Neuronal stem cell (in vitro differentiated cells): ENCODE data around the gene FAM98B.

Experiments used
- DNase-seq: peaks from one replicate; pipeline ENCODE4 v3.0.0-alpha.2; 2013; ENCODE audit warnings: low spot score
- H2AFZ ChIP-seq: one replicate; pipeline ENCODE4 v1.6.1; 2013; ENCODE audit warnings: mild to moderate bottlenecking, low read length, inconsistent platforms
- H2AK5ac ChIP-seq: 2 replicates; pipeline ENCODE4 v1.6.1; 2013; ENCODE audit warnings: low read depth, mild to moderate bottlenecking, inconsistent platforms, low read length, moderate library complexity, mixed read lengths
- H2BK120ac ChIP-seq: 2 replicates; pipeline ENCODE4 v1.6.1; 2013; ENCODE audit warnings: low read depth, mild to moderate bottlenecking, inconsistent platforms, low read length, moderate library complexity, mixed read lengths
- H2BK12ac ChIP-seq: one replicate; pipeline ENCODE4 v1.6.1; 2013; ENCODE audit warnings: low read length, inconsistent platforms
- H2BK15ac ChIP-seq: 2 replicates; pipeline ENCODE4 v1.6.1; 2013; ENCODE audit warnings: mild to moderate bottlenecking, low read length, inconsistent platforms, mixed read lengths
- H2BK5ac ChIP-seq: one replicate; pipeline ENCODE4 v1.6.1; 2013; ENCODE audit warnings: inconsistent platforms, mild to moderate bottlenecking, low read length, moderate library complexity
- H3K14ac ChIP-seq: one replicate; pipeline ENCODE4 v1.6.1; 2013; ENCODE audit warnings: low read length, inconsistent platforms
- H3K18ac ChIP-seq: 2 replicates; pipeline ENCODE4 v1.6.1; 2013; ENCODE audit warnings: low read length, inconsistent platforms
- H3K23ac ChIP-seq: 2 replicates; pipeline ENCODE4 v1.6.1; 2013; ENCODE audit warnings: low read depth, mild to moderate bottlenecking, mixed read lengths, low read length, inconsistent platforms; ENCODE audit not compliant: poor library complexity
- H3K27ac ChIP-seq: replicated peaks from 3 replicates; pipeline ENCODE4 v1.5.1; 2013; ENCODE audit warnings: low read length, inconsistent platforms
- H3K27me3 ChIP-seq, 3 experiments: 2 replicates each; pipeline ENCODE4 v1.6.1; 2013; ENCODE audit warnings: low read length in 3 of 3, mild to moderate bottlenecking in 2 of 3, inconsistent platforms in 1 of 3, low read depth in 1 of 3, mixed read lengths in 1 of 3, moderate library complexity in 1 of 3; ENCODE audit not compliant: control insufficient read depth in 3 of 3, insufficient read depth in 3 of 3
- H3K36me3 ChIP-seq, 2 donors: replicated peaks in 1 of 2; 2 replicates each; pipeline ENCODE4 v1.6.1; 2013; ENCODE audit warnings: low read length in 2 of 2; ENCODE audit not compliant: control insufficient read depth in 2 of 2, insufficient read depth in 2 of 2
- H3K4ac ChIP-seq: 2 replicates; pipeline ENCODE4 v1.6.1; 2013; ENCODE audit warnings: inconsistent platforms, mild to moderate bottlenecking, low read length, moderate library complexity
- H3K4me1 ChIP-seq, 2 donors: 1 replicate in 1 of 2; 2 replicates in 1 of 2; pipeline ENCODE4 v1.6.1; 2013; ENCODE audit warnings: low read length in 2 of 2, low read depth in 1 of 2; ENCODE audit not compliant: control insufficient read depth in 2 of 2, insufficient read depth in 1 of 2
- H3K4me2 ChIP-seq: one replicate; pipeline ENCODE4 v1.6.1; 2013; ENCODE audit warnings: mild to moderate bottlenecking, low read length, inconsistent platforms; ENCODE audit not compliant: insufficient read depth, poor library complexity, severe bottlenecking
- H3K4me3 ChIP-seq, 2 donors: 2 replicates each; pipeline ENCODE4 v1.5.1; 2013; ENCODE audit warnings: low read length in 2 of 2, mild to moderate bottlenecking in 2 of 2, inconsistent platforms in 1 of 2, moderate library complexity in 1 of 2
- H3K79me1 ChIP-seq: one replicate; pipeline ENCODE4 v1.6.1; 2013; ENCODE audit warnings: low read depth, mild to moderate bottlenecking, inconsistent platforms, low read length, moderate library complexity
- H3K9ac ChIP-seq: one replicate; pipeline ENCODE4 v1.6.1; 2013; ENCODE audit warnings: mild to moderate bottlenecking, low read depth, low read length, inconsistent platforms; ENCODE audit not compliant: poor library complexity
- H3K9me3 ChIP-seq, 2 donors: replicated peaks in 1 of 2; 2 replicates each; pipeline versions ENCODE3 to v1.6.1; 2013; ENCODE audit warnings: low read length in 2 of 2, mild to moderate bottlenecking in 2 of 2, inconsistent platforms in 1 of 2, low read depth in 1 of 2, mixed read lengths in 1 of 2, moderate library complexity in 1 of 2; ENCODE audit not compliant: control insufficient read depth in 2 of 2, insufficient read depth in 1 of 2
- H4K8ac ChIP-seq: one replicate; pipeline ENCODE4 v1.6.1; 2013; ENCODE audit warnings: low read depth, mild to moderate bottlenecking, inconsistent platforms, low read length, moderate library complexity
- H4K91ac ChIP-seq: one replicate; pipeline ENCODE4 v1.6.1; 2013; ENCODE audit warnings: low read length, low read depth, mild to moderate bottlenecking, inconsistent platforms; ENCODE audit not compliant: poor library complexity
- WGBS, 2 donors: extraction: QIAGEN DNeasy Blood & Tissue Kit; methylation state at CpG; one replicate each; pipeline ENCODE4 v1.1.7; 2013; ENCODE audit warnings: missing lambda C conversion rate in 2 of 2, mixed read lengths in 1 of 2; ENCODE audit not compliant: insufficient read length in 2 of 2, insufficient replicate concordance in 1 of 2; ENCODE audit errors: extremely low coverage in 2 of 2; 5-methylcytosine and 5-hydroxymethylcytosine counted together

FAM98B gene

GRCh38 chr15:38454696-38455090 lies 766 bp downstream of the FAM98B start:
- H2BK15ac ChIP-seq: no peak overlapping the region
- H3K4ac ChIP-seq: no peak overlapping the region
- peaks cover 0 to 3% of the 10 kb centered on the region in 2 donors for H3K4me1 ChIP-seq
- H3K14ac ChIP-seq: no peak overlapping the region
- WGBS, 2 donors: no CpG with 5 or more reads among the region's 12 CpGs
- peak overlapping the region; percentile 79 to 93 for H3K4me3 ChIP-seq
- H3K9me3 ChIP-seq: peaks cover 0 to 1% of the 10 kb centered on the region in 2 donors
- peak overlapping the region; percentile 84 for H3K9ac ChIP-seq
- H2BK12ac ChIP-seq: no peak overlapping the region
- peaks cover 4% of the 10 kb centered on the region for H3K79me1 ChIP-seq
- H2AFZ ChIP-seq: peak overlapping the region; percentile 96
- H3K18ac ChIP-seq: peak overlapping the region; percentile 99
- peak overlapping the region; percentile 99 for H3K27ac ChIP-seq
- no peak overlapping the region for H2AK5ac ChIP-seq
- peak overlapping the region; percentile 26 for H2BK5ac ChIP-seq
- H2BK120ac ChIP-seq: no peak overlapping the region
- H3K27me3 ChIP-seq: peaks cover 0 to 4% (median 0%) of the 10 kb centered on the region in 3 experiments
- H3K23ac ChIP-seq: no peak overlapping the region
- H4K91ac ChIP-seq: no peak overlapping the region
- H4K8ac ChIP-seq: no peak overlapping the region
- peak overlapping the region; percentile 71 for H3K4me2 ChIP-seq
- peaks cover 2 to 8% of the 10 kb centered on the region in 2 donors for H3K36me3 ChIP-seq
- no peak for DNase-seq

DNA sequence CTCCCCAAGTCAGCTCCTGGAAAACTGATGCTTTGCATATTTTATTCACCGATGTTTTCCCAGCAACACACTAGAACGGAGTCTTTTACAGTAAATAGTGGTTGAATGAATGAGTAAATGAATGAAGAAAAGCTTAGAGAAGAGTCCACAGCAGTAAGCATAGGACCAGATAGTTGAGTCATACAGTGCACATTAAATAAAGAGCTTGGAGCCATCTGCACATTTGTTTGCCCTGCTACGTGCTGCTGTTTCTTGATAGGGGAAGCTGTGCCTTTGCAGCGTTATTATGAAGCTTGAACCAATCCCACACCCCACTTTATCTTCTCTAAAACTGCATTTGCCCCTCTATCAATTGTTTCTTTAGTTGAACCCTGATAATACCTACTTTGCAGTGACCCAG lies 1.2 kb downstream of the FAM98B start:
- Histone ChIP-seq H3K9ac (no peak overlapping the region), H3K27ac (no peak overlapping the region), H3K9me3 (peaks cover 0 to 1% of the 10 kb centered on the region in 2 donors), H2BK120ac (no peak overlapping the region), H3K18ac (no peak overlapping the region), H3K27me3 (peaks cover 0 to under 1% (median 0%) of the 10 kb centered on the region in 3 experiments), H3K4ac (no peak overlapping the region), H2AK5ac (no peak overlapping the region), H3K23ac (no peak overlapping the region), H3K79me1 (peaks cover 4% of the 10 kb centered on the region), H2AFZ (peak overlapping the region; percentile 96), H4K8ac (no peak overlapping the region), H2BK5ac (no peak overlapping the region), H2BK15ac (no peak overlapping the region), H3K4me2 (peak overlapping the region; percentile 71), H3K4me1 (peaks cover 0 to 3% of the 10 kb centered on the region in 2 donors), H2BK12ac (no peak overlapping the region), H3K4me3 (peak overlapping the region; percentile 79 to 93), H3K14ac (no peak overlapping the region), H4K91ac (no peak overlapping the region), H3K36me3 (peaks cover 2 to 8% of the 10 kb centered on the region in 2 donors)
- no peak for DNase-seq
- WGBS, 2 donors: no CpG with 5 or more reads among the region's 4 CpGs

- H3K36me3 ChIP-seq: peaks cover 2 to 8% of the 10 kb centered on the region in 2 donors
- no peak for DNase-seq
Observed at GRCh38 chr15:38458646-38459045, 4.7 kb downstream of the FAM98B start.

DNA sequence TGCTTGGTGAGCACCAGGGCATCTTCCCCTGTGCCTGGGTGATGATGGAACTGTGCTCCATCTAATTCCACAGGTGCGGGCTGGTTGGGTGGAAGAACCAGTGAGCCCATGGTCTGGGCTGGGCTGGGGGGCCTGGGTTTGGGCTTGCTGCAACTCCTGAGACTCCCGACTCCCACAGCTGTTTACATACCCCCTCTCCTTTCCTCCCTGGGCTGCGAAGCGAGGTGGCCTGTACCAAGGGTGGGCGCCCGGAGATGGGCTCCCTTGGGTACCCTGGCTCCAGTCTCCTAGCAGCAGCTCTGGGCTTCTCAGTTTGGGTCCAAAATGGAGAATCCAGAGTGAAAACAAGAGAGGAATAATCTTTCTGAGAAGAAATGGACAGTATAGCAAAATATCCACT lies 5.6 kb downstream of the FAM98B start:
- Histone ChIP-seq H3K18ac (no peak overlapping the region), H3K79me1 (peaks cover 4% of the 10 kb centered on the region), H3K9me3 (no peaks in the 10 kb centered on the region), H3K36me3 (peaks cover 2 to 8% of the 10 kb centered on the region in 2 donors), H3K27me3 (no peaks in the 10 kb centered on the region), H3K23ac (no peak overlapping the region), H2BK5ac (no peak overlapping the region), H3K4ac (no peak overlapping the region), H2AK5ac (no peak overlapping the region), H2AFZ (no peak overlapping the region), H3K4me1 (peaks cover 0 to 3% of the 10 kb centered on the region in 2 donors), H3K4me3 (no peak overlapping the region), H3K14ac (no peak overlapping the region), H3K9ac (no peak overlapping the region), H3K27ac (no peak overlapping the region), H2BK12ac (no peak overlapping the region), H2BK120ac (no peak overlapping the region), H2BK15ac (no peak overlapping the region), H3K4me2 (no peak overlapping the region), H4K91ac (no peak overlapping the region), H4K8ac (no peak overlapping the region)
- DNase-seq: no peak
- WGBS, 2 donors: no CpG with 5 or more reads among the region's 6 CpGs

More at GRCh38 chr15:38458646-38459045, 4.7 kb downstream of the FAM98B start:
- H4K8ac ChIP-seq: no peak overlapping the region
- no peak overlapping the region for H2AK5ac ChIP-seq
- H2BK120ac ChIP-seq: no peak overlapping the region
- no peak overlapping the region for H3K9ac ChIP-seq
- H3K4me1 ChIP-seq: peaks cover 0 to 3% of the 10 kb centered on the region in 2 donors
- H2AFZ ChIP-seq: no peak overlapping the region
- no peak overlapping the region for H2BK5ac ChIP-seq
- no peak overlapping the region for H3K4me3 ChIP-seq
- H3K18ac ChIP-seq: no peak overlapping the region
- H3K4me2 ChIP-seq: no peak overlapping the region
- peaks cover 4% of the 10 kb centered on the region for H3K79me1 ChIP-seq
- no peak overlapping the region for H3K4ac ChIP-seq
- H3K14ac ChIP-seq: no peak overlapping the region
- no peak overlapping the region for H2BK15ac ChIP-seq
- no peaks in the 10 kb centered on the region for H3K9me3 ChIP-seq
- H2BK12ac ChIP-seq: no peak overlapping the region
- H4K91ac ChIP-seq: no peak overlapping the region
- WGBS, 2 donors: no CpG with 5 or more reads among the region's 5 CpGs
- H3K23ac ChIP-seq: no peak overlapping the region
- H3K27ac ChIP-seq: no peak overlapping the region
- H3K27me3 ChIP-seq: no peaks in the 10 kb centered on the region
